ENCODE results near the gene LRRC75A.

DNA sequence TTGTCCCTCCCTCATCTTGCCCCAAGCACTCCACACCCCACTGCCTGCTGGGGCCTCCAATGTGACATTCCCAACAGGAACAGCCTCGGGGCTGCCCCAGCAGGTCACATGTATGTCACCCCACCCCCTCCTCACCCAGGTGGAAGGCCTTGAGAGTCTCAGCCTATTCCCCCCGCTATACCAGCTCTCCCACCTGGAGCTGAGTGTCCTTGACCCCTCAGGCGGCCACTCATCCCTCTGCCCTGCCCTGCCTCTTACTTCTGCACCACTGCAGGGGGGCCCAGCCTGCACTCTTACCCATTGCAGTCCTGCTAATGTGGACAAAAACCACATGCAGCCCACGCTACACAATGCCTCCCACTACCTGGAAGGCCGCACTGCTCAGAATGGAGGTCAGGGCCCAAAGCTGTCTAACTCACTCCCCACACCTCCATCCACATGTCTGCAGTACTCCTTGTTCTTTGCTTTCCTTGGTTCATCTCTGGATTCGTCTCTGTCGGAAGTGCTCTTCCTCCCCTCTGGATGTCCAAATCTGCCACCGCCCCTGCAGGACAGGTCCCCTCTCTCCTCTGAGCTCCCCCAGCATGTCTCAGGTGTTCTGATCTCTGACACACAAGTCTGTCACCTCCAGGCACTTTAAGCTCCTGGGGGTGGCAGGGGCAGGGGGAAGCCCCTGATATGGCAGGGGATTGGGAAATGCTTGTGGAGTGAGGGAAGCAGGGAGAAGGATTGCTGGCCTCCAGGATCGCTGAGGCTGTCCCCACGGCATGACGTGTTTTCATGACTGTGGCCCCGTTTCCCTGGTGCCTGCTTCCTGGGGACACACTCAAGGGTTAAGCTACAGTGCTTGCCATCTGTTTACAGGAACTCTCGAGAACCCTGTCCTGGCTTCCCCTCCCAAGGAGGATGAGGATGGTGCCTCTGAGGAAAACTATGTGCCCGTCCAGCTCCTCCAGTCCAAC, 55.8 kb downstream of the LRRC75A start:
- TF ChIP-seq, protein P1, sequence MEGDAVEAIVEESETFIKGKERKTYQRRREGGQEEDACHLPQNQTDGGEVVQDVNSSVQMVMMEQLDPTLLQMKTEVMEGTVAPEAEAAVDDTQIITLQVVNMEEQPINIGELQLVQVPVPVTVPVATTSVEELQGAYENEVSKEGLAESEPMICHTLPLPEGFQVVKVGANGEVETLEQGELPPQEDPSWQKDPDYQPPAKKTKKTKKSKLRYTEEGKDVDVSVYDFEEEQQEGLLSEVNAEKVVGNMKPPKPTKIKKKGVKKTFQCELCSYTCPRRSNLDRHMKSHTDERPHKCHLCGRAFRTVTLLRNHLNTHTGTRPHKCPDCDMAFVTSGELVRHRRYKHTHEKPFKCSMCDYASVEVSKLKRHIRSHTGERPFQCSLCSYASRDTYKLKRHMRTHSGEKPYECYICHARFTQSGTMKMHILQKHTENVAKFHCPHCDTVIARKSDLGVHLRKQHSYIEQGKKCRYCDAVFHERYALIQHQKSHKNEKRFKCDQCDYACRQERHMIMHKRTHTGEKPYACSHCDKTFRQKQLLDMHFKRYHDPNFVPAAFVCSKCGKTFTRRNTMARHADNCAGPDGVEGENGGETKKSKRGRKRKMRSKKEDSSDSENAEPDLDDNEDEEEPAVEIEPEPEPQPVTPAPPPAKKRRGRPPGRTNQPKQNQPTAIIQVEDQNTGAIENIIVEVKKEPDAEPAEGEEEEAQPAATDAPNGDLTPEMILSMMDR (IDR thresholded peaks at IDR 0.05): no peak
- no peak for TF ChIP-seq POLR2A (IDR thresholded peaks at IDR 0.05)

Measured in thyroid gland (tissue), 4 donors.